HEK293 (cell line): Measurements from ENCODE around the gene SECTM1.
"Not testable (repeated sequence)": the region's sequence is repeated elsewhere in the genome, so short reads cannot be mapped to it uniquely, and the experiment has no call there.

Experiments used
- BCL11A ChIP-seq: fragments of 450-650 bp; formaldehyde crosslinking; IDR thresholded peaks from 2 replicates; pipeline ENCODE4 v1.5.1; 2016; ENCODE audit warnings: low read depth, missing biosample characterization, missing genetic modification characterization
- HIC1 ChIP-seq: fragments of 450-650 bp; formaldehyde crosslinking; IDR thresholded peaks from 2 replicates; pipeline ENCODE4 v1.5.1; 2016; ENCODE audit warnings: missing biosample characterization, missing genetic modification characterization
- KLF9 ChIP-seq: fragments of 450-650 bp; formaldehyde crosslinking; IDR thresholded peaks from 2 replicates; pipeline ENCODE4 v1.5.1; 2016; ENCODE audit warnings: missing biosample characterization, missing genetic modification characterization, low read depth
- MZF1 ChIP-seq: fragments of 450-650 bp; formaldehyde crosslinking; IDR thresholded peaks from 2 replicates; pipeline ENCODE4 v1.5.1; 2017; ENCODE audit warnings: missing biosample characterization, missing genetic modification characterization, borderline replicate concordance
- ZBTB21 ChIP-seq: fragments of 450-650 bp; formaldehyde crosslinking; IDR thresholded peaks from 2 replicates; pipeline ENCODE4 v1.5.1; 2017; ENCODE audit warnings: missing biosample characterization, missing genetic modification characterization
- ZBTB44 ChIP-seq: fragments of 450-650 bp; IDR thresholded peaks from 2 replicates; pipeline ENCODE4 v1.5.1; 2018; ENCODE audit warnings: missing biosample characterization, mild to moderate bottlenecking, missing genetic modification characterization
- ZEB2 ChIP-seq: fragments of 450-650 bp; formaldehyde crosslinking; IDR thresholded peaks from 2 replicates; pipeline ENCODE4 v1.5.1; 2016; ENCODE audit warnings: missing biosample characterization, missing genetic modification characterization
- ZNF174 ChIP-seq: fragments of 450-650 bp; formaldehyde crosslinking; IDR thresholded peaks from 2 replicates; pipeline ENCODE4 v1.5.0; 2017; ENCODE audit warnings: missing biosample characterization, mild to moderate bottlenecking, missing genetic modification characterization
- ZNF184 ChIP-seq: fragments of 450-650 bp; IDR thresholded peaks from 2 replicates; pipeline ENCODE4 v1.5.1; 2018; ENCODE audit warnings: missing biosample characterization, mild to moderate bottlenecking, missing genetic modification characterization
- ZNF48 ChIP-seq: fragments of 450-650 bp; formaldehyde crosslinking; IDR thresholded peaks from 2 replicates; pipeline ENCODE4 v1.5.1; 2016; ENCODE audit warnings: missing biosample characterization, missing genetic modification characterization
- ZNF530 ChIP-seq: fragments of 450-650 bp; formaldehyde crosslinking; IDR thresholded peaks from 2 replicates; pipeline ENCODE4 v1.5.1; 2016; ENCODE audit warnings: low read depth, missing biosample characterization, missing genetic modification characterization
- ZNF623 ChIP-seq: fragments of 450-650 bp; formaldehyde crosslinking; IDR thresholded peaks from 2 replicates; pipeline ENCODE4 v1.5.1; 2016; ENCODE audit warnings: missing biosample characterization, missing genetic modification characterization
- ZNF785 ChIP-seq: fragments of 450-650 bp; formaldehyde crosslinking; IDR thresholded peaks from 2 replicates; pipeline ENCODE4 v1.5.1; 2016; ENCODE audit warnings: missing biosample characterization, missing genetic modification characterization
- TF ChIP-seq, protein P1 (sequence below): fragments of 450-650 bp; formaldehyde crosslinking; IDR thresholded peaks from 2 replicates; pipeline ENCODE4 v1.5.1; 2016; ENCODE audit warnings: missing biosample characterization, missing genetic modification characterization

DNA sequence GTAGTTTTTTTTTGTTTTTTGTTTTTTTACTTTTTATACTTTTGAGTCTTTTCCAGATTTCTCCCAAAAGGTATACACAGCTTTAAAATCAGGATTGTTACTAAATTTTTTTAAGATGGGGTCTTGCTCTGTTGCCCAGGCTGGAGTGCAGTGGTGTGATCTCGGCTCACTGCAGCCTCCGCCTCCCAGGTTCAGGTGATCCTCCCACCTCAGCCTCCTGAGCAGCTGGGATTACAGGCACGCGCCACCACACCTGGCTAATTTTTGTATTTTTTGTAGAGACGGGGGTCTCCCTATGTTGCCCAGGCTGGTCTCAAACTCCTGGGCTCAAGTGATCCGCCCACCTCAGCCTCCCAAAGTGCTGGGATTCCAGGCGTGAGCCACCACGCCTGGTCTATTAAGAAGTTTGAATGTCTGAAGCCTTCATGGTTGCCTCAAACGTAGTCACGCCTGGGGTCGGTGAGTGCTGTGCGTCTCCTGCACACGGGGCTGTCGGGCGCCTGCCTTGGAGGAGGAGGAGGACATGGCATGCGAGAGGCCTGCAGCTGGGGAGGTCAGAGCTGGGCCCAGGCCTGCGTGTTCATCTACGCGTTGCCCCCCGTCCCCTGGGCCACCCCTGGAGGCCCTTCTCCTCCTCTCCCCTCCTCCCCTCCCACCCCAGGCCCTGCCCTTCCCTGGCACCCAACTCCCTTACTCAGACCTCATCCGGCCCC, 48.8 kb upstream of the SECTM1 start:
- TF ChIP-seq, protein P1, sequence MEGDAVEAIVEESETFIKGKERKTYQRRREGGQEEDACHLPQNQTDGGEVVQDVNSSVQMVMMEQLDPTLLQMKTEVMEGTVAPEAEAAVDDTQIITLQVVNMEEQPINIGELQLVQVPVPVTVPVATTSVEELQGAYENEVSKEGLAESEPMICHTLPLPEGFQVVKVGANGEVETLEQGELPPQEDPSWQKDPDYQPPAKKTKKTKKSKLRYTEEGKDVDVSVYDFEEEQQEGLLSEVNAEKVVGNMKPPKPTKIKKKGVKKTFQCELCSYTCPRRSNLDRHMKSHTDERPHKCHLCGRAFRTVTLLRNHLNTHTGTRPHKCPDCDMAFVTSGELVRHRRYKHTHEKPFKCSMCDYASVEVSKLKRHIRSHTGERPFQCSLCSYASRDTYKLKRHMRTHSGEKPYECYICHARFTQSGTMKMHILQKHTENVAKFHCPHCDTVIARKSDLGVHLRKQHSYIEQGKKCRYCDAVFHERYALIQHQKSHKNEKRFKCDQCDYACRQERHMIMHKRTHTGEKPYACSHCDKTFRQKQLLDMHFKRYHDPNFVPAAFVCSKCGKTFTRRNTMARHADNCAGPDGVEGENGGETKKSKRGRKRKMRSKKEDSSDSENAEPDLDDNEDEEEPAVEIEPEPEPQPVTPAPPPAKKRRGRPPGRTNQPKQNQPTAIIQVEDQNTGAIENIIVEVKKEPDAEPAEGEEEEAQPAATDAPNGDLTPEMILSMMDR (tag by site-specific recombination) = not testable (repeated sequence)
- TF ChIP-seq ZNF530 (tag by site-specific recombination); ZBTB44; ZNF184 (tag by site-specific recombination); ZNF48; MZF1 (tag by site-specific recombination); ZNF174 (tag by site-specific recombination); ZEB2; ZNF623 (tag by site-specific recombination); BCL11A (tag by site-specific recombination); HIC1 (tag by site-specific recombination); KLF9 (tag by site-specific recombination); ZNF785 (tag by site-specific recombination); ZBTB21 (tag by site-specific recombination): not testable (repeated sequence)
